ENCODE data around the gene STMN3.

Gene STMN3

GRCh38 chr20:63685269-63686026 lies 32.2 kb upstream of the STMN3 start:
- Histone ChIP-seq H3K27ac (replicated peaks) (no peak overlapping the region), H3K27me3 (ENCODE audit: insufficient read depth, poor library complexity, severe bottlenecking) (no peaks in the 10 kb centered on the region), H3K4me3 (replicated peaks; ENCODE audit: insufficient read depth, low read length) (no peak overlapping the region)
- DNase-seq (ENCODE audit: low read depth in 1 of 2, low spot score in 1 of 2): no peak
- TF ChIP-seq REST (IDR thresholded peaks at IDR 0.05; ENCODE audit: insufficient replicate concordance, low read depth) (no peak), SPI1 (IDR thresholded peaks at IDR 0.05; ENCODE audit: borderline replicate concordance, low read depth) (no peak), CTCF (IDR thresholded peaks at IDR 0.05; ENCODE audit: insufficient read depth, low read length) (no peak), POLR2AphosphoS5 (IDR thresholded peaks at IDR 0.05; ENCODE audit: low read depth) (no peak), GABPA (IDR thresholded peaks at IDR 0.05; ENCODE audit: low read depth) (no peak)

GRCh38 chr20:63682384-63683139 lies 29.3 kb upstream of the STMN3 start:
- H3K27me3 ChIP-seq (ENCODE audit: insufficient read depth, poor library complexity, severe bottlenecking): no peaks in the 10 kb centered on the region
- no peak for TF ChIP-seq CTCF (IDR thresholded peaks at IDR 0.05; ENCODE audit: insufficient read depth, low read length)
- no peak for TF ChIP-seq POLR2AphosphoS5 (IDR thresholded peaks at IDR 0.05; ENCODE audit: low read depth)
- TF ChIP-seq GABPA (IDR thresholded peaks at IDR 0.05; ENCODE audit: low read depth): no peak
- TF ChIP-seq SPI1 (IDR thresholded peaks at IDR 0.05; ENCODE audit: borderline replicate concordance, low read depth): no peak
- TF ChIP-seq REST (IDR thresholded peaks at IDR 0.05; ENCODE audit: insufficient replicate concordance, low read depth): no peak
- H3K27ac ChIP-seq (replicated peaks): no peak overlapping the region
- no peak overlapping the region for H3K4me3 ChIP-seq (replicated peaks; ENCODE audit: insufficient read depth, low read length)
- no peak for DNase-seq (ENCODE audit: low read depth in 1 of 2, low spot score in 1 of 2)

- Histone ChIP-seq H3K27ac (replicated peaks) (no peak overlapping the region), H3K27me3 (ENCODE audit: insufficient read depth, poor library complexity, severe bottlenecking) (no peaks in the 10 kb centered on the region), H3K4me3 (replicated peaks; ENCODE audit: insufficient read depth, low read length) (no peak overlapping the region)
- TF ChIP-seq GABPA (IDR thresholded peaks at IDR 0.05; ENCODE audit: low read depth) (no peak), CTCF (IDR thresholded peaks at IDR 0.05; ENCODE audit: insufficient read depth, low read length) (no peak), POLR2AphosphoS5 (IDR thresholded peaks at IDR 0.05; ENCODE audit: low read depth) (no peak), SPI1 (IDR thresholded peaks at IDR 0.05; ENCODE audit: borderline replicate concordance, low read depth) (no peak), REST (IDR thresholded peaks at IDR 0.05; ENCODE audit: insufficient replicate concordance, low read depth) (no peak)
- no peak for DNase-seq (ENCODE audit: low read depth in 1 of 2, low spot score in 1 of 2)
Observed at GRCh38 chr20:63681609-63682142, 28.5 kb upstream of the STMN3 start.
